Measurements from ENCODE around the gene GPHN. TPM values are rescaled to one million over a fixed set of nuclear protein-coding genes. Genes with fewer than 3 reads are reported as not detected.
A peak's percentile ranks its signal among the peaks of the same experiment; 100 is the strongest.

Gene GPHN
- total and polyA plus RNA-seq, 2 of the 4 experiments (the other 2 are of a cell fraction) = 8.0 to 8.1 TPM

GRCh38 chr14:67131691-67132090, 623.7 kb downstream of the GPHN start:
- no peak overlapping the region for H3K18ac ChIP-seq (ENCODE audit: low read depth, low read length)
- no peak overlapping the region for H3K14ac ChIP-seq (replicated peaks; ENCODE audit: low read depth, low read length)
- no peak overlapping the region for H3K4me2 ChIP-seq (ENCODE audit: low read depth, low read length)
- H3K4ac ChIP-seq (ENCODE audit: low read depth, low read length) = no peak overlapping the region
- no peak overlapping the region for H4K8ac ChIP-seq (ENCODE audit: low read depth in 2 of 2, low read length in 2 of 2)
- no peak overlapping the region for H4K91ac ChIP-seq (ENCODE audit: insufficient read depth, low read depth, low read length)
- WGBS, 2 experiments (ENCODE audit: extremely low coverage in 2 of 2, insufficient read length in 1 of 2) = no CpG with 5 or more reads among the region's 1 CpG
- no peak overlapping the region for H2AK5ac ChIP-seq (ENCODE audit: low read depth, low read length)
- no peaks in the 10 kb centered on the region for H3K36me3 ChIP-seq (ENCODE audit: control insufficient read depth, insufficient read depth, low read length)
- no TSS peak for BruUV-seq (replicated peaks)
- H3K23ac ChIP-seq (ENCODE audit: low read depth, low read length) = no peak overlapping the region
- no peaks in the 10 kb centered on the region for H4K20me1 ChIP-seq (ENCODE audit: insufficient read depth, low read length)
- in situ Hi-C loops (cut with MboI; ENCODE audit: low sequenced_read_pairs) = no loop called here
- DNase-seq (no peak), ATAC-seq (ENCODE audit: low read depth) (no peak)
- CTCF ChIA-PET = interaction anchor here (0.5 to 1.5 kb wide), 2 partner anchors 7 to 772 kb away, joined by 3 to 5 read pairs; no protein-coding TSS in a partner anchor
- no peak overlapping the region for H2BK15ac ChIP-seq (ENCODE audit: low read depth, low read length)
- H3K9ac ChIP-seq (ENCODE audit: low read depth, low read length) = no peak overlapping the region
- no peak for TF ChIP-seq CTCF (conservative IDR thresholded peaks at IDR 0.05; ENCODE audit: low read depth, low read length)
- no peak for TF ChIP-seq RFX5 (IDR thresholded peaks at IDR 0.05; ENCODE audit: low read depth, low read length)
- TF ChIP-seq RAD21 (IDR thresholded peaks at IDR 0.05; ENCODE audit: low read length) = no peak
- no peak for TF ChIP-seq NFE2L2 (IDR thresholded peaks at IDR 0.05; ENCODE audit: low read depth, low read length)
- peak; percentile 60 for TF ChIP-seq MAFK (IDR thresholded peaks at IDR 0.05; ENCODE audit: low read depth, low read length)
- TF ChIP-seq CEBPB (IDR thresholded peaks at IDR 0.05; ENCODE audit: low read depth, low read length) = no peak
- no peak for TF ChIP-seq POLR2A (IDR thresholded peaks at IDR 0.05; ENCODE audit: low read depth, low read length)
- no peak for TF ChIP-seq MAZ (IDR thresholded peaks at IDR 0.05; ENCODE audit: borderline replicate concordance, low read depth, low read length)
- no peaks in the 10 kb centered on the region for H3K4me1 ChIP-seq (ENCODE audit: control insufficient read depth, insufficient read depth, low read length)
- no peak overlapping the region for H2AK9ac ChIP-seq (replicated peaks; ENCODE audit: low read depth, low read length, poor library complexity)
- H3K27me3 ChIP-seq (ENCODE audit: control insufficient read depth, insufficient read depth, low read length) = no peaks in the 10 kb centered on the region
- intact Hi-C loops (cut with micrococcal nuclease) = loop anchor here (5.0 kb wide), 1 partner anchor 504 kb away; no protein-coding TSS in a partner anchor
- no peak overlapping the region for H2BK120ac ChIP-seq (ENCODE audit: low read depth, low read length)
- dilution Hi-C loops (cut with HindIII; ENCODE audit: low sequenced_read_pairs, unreplicated experiment) = no loop called here
- no peak overlapping the region for H3K56ac ChIP-seq (ENCODE audit: extremely low read depth, insufficient read depth, low read length)
- H4K5ac ChIP-seq (ENCODE audit: low read depth, low read length) = no peak overlapping the region
- no peaks in the 10 kb centered on the region for H3K9me1 ChIP-seq (ENCODE audit: insufficient read depth, low read length)
- no peak overlapping the region for H2AFZ ChIP-seq (replicated peaks; ENCODE audit: low read length, poor library complexity)
- no peak overlapping the region for H2BK5ac ChIP-seq (ENCODE audit: low read depth, low read length, poor library complexity, severe bottlenecking)
- no peak overlapping the region for H3K27ac ChIP-seq (ENCODE audit: insufficient read depth, low read length)
- H3K4me3 ChIP-seq (ENCODE audit: insufficient read depth, low read depth, low read length) = no peak overlapping the region
- POLR2A ChIA-PET (ENCODE audit: unreplicated experiment) = no interaction called here
- H2BK20ac ChIP-seq (ENCODE audit: low read depth, low read length) = no peak overlapping the region
- no peaks in the 10 kb centered on the region for H3K79me1 ChIP-seq (ENCODE audit: low read depth in 1 of 2, low read length in 2 of 2)
- H3K9me3 ChIP-seq (ENCODE audit: control insufficient read depth, insufficient read depth, low read length) = no peaks in the 10 kb centered on the region
